Duodenal mucosa (tissue), 2 donors: ENCODE data around the gene CRABP1.

Experiments used
- H3K27ac ChIP-seq: one replicate; pipeline ENCODE4 v1.7.0; 2013; ENCODE audit warnings: low read depth, low read length
- H3K27me3 ChIP-seq, 2 donors: one replicate each; pipeline ENCODE4 v1.7.0; 2013; ENCODE audit warnings: low read length in 2 of 2, control low read depth in 1 of 2; ENCODE audit not compliant: insufficient read depth in 2 of 2, control insufficient read depth in 1 of 2
- H3K36me3 ChIP-seq, 2 donors: one replicate each; pipeline ENCODE4 v1.7.0; 2013; ENCODE audit warnings: low read length in 2 of 2, control low read depth in 1 of 2; ENCODE audit not compliant: insufficient read depth in 2 of 2, control insufficient read depth in 1 of 2
- H3K4me1 ChIP-seq, 2 donors: one replicate each; pipeline ENCODE4 v1.7.0; 2013; ENCODE audit warnings: low read length in 2 of 2, control low read depth in 1 of 2; ENCODE audit not compliant: insufficient read depth in 2 of 2, control insufficient read depth in 1 of 2
- H3K4me3 ChIP-seq, 2 donors: one replicate each; pipeline ENCODE4 v1.7.0; 2013; ENCODE audit warnings: low read length in 2 of 2, low read depth in 1 of 2
- H3K9ac ChIP-seq, 2 donors: one replicate each; pipeline ENCODE4 v1.7.0; 2013; ENCODE audit warnings: low read length in 2 of 2, low read depth in 1 of 2
- H3K9me3 ChIP-seq, 2 donors: one replicate each; pipeline ENCODE4 v1.7.0; 2013; ENCODE audit warnings: low read length in 2 of 2, control low read depth in 1 of 2; ENCODE audit not compliant: control insufficient read depth in 1 of 2

Gene CRABP1

GRCh38 chr15:78306176-78306774 lies 33.9 kb upstream of the CRABP1 start:
- Histone ChIP-seq H3K9ac (no peak overlapping the region), H3K9me3 (no peaks in the 10 kb centered on the region), H3K27ac (no peak overlapping the region), H3K4me1 (peaks cover 24 to 26% of the 10 kb centered on the region in 2 donors), H3K4me3 (no peak overlapping the region), H3K27me3 (peaks cover 0 to 5% of the 10 kb centered on the region in 2 donors), H3K36me3 (no peaks in the 10 kb centered on the region)

- Histone ChIP-seq H3K9ac (no peak overlapping the region), H3K4me3 (no peak overlapping the region), H3K4me1 (peaks cover 26 to 29% of the 10 kb centered on the region in 2 donors), H3K36me3 (no peaks in the 10 kb centered on the region), H3K27me3 (peaks cover 0 to 5% of the 10 kb centered on the region in 2 donors), H3K27ac (no peak overlapping the region), H3K9me3 (no peaks in the 10 kb centered on the region)
Observed at GRCh38 chr15:78307976-78308375, 32.2 kb upstream of the CRABP1 start.

GRCh38 chr15:78308422-78309032 lies 31.6 kb upstream of the CRABP1 start:
- Histone ChIP-seq H3K36me3 (no peaks in the 10 kb centered on the region), H3K27ac (no peak overlapping the region), H3K4me1 (peaks cover 26 to 29% of the 10 kb centered on the region in 2 donors), H3K27me3 (peaks cover 0 to 5% of the 10 kb centered on the region in 2 donors), H3K4me3 (no peak overlapping the region), H3K9me3 (no peaks in the 10 kb centered on the region), H3K9ac (no peak overlapping the region)

GRCh38 chr15:78311292-78311691 lies 28.9 kb upstream of the CRABP1 start:
- H3K4me1 ChIP-seq = peaks cover 19 to 21% of the 10 kb centered on the region in 2 donors
- H3K27me3 ChIP-seq = peaks cover 0 to 5% of the 10 kb centered on the region in 2 donors
- H3K27ac ChIP-seq = no peak overlapping the region
- H3K4me3 ChIP-seq = no peak overlapping the region
- no peak overlapping the region for H3K9ac ChIP-seq
- H3K36me3 ChIP-seq = no peaks in the 10 kb centered on the region
- no peaks in the 10 kb centered on the region for H3K9me3 ChIP-seq

- H3K27ac ChIP-seq = no peak overlapping the region
- peaks cover 0 to 5% of the 10 kb centered on the region in 2 donors for H3K27me3 ChIP-seq
- no peaks in the 10 kb centered on the region for H3K9me3 ChIP-seq
- no peak overlapping the region for H3K9ac ChIP-seq
- H3K36me3 ChIP-seq = no peaks in the 10 kb centered on the region
- H3K4me1 ChIP-seq = peaks cover 25 to 26% of the 10 kb centered on the region in 2 donors
- no peak overlapping the region for H3K4me3 ChIP-seq
Observed at GRCh38 chr15:78312536-78312935, 27.6 kb upstream of the CRABP1 start.

GRCh38 chr15:78312957-78313356 lies 27.2 kb upstream of the CRABP1 start:
- Histone ChIP-seq H3K4me1 (peaks cover 25% of the 10 kb centered on the region in 2 donors), H3K27ac (no peak overlapping the region), H3K4me3 (no peak overlapping the region), H3K9me3 (no peaks in the 10 kb centered on the region), H3K9ac (no peak overlapping the region), H3K36me3 (no peaks in the 10 kb centered on the region), H3K27me3 (peaks cover 0 to 5% of the 10 kb centered on the region in 2 donors)

- Histone ChIP-seq H3K9ac (no peak overlapping the region), H3K36me3 (no peaks in the 10 kb centered on the region), H3K4me3 (no peak overlapping the region), H3K9me3 (no peaks in the 10 kb centered on the region), H3K27me3 (peaks cover 0 to 3% of the 10 kb centered on the region in 2 donors), H3K4me1 (peaks cover 22 to 23% of the 10 kb centered on the region in 2 donors), H3K27ac (no peak overlapping the region)
Observed at GRCh38 chr15:78313383-78313782, 26.8 kb upstream of the CRABP1 start.

- Histone ChIP-seq H3K36me3 (no peaks in the 10 kb centered on the region), H3K4me3 (no peak overlapping the region), H3K27ac (no peak overlapping the region)
Observed at GRCh38 chr15:78314181-78314581, 26.0 kb upstream of the CRABP1 start.

GRCh38 chr15:78315686-78316282 lies 24.4 kb upstream of the CRABP1 start:
- Histone ChIP-seq H3K27me3 (no peaks in the 10 kb centered on the region), H3K4me1 (peaks cover 19 to 21% of the 10 kb centered on the region in 2 donors), H3K9me3 (no peaks in the 10 kb centered on the region), H3K9ac (peak overlapping the region; percentile 35 to 48), H3K4me3 (no peak overlapping the region), H3K27ac (no peak overlapping the region), H3K36me3 (no peaks in the 10 kb centered on the region)

More at GRCh38 chr15:78314181-78314581, 26.0 kb upstream of the CRABP1 start:
- Histone ChIP-seq H3K9me3 (no peaks in the 10 kb centered on the region), H3K9ac (no peak overlapping the region), H3K27me3 (no peaks in the 10 kb centered on the region), H3K4me1 (peaks cover 19 to 21% of the 10 kb centered on the region in 2 donors)

- H3K9ac ChIP-seq = peak overlapping the region; percentile 48 to 60
- H3K36me3 ChIP-seq = no peaks in the 10 kb centered on the region
- H3K4me3 ChIP-seq = peak overlapping the region in 1 of 2 donors; percentile 9
- no peaks in the 10 kb centered on the region for H3K27me3 ChIP-seq
- peaks cover 15 to 19% of the 10 kb centered on the region in 2 donors for H3K4me1 ChIP-seq
- H3K9me3 ChIP-seq = no peaks in the 10 kb centered on the region
- H3K27ac ChIP-seq = peak overlapping the region; percentile 76
Observed at GRCh38 chr15:78316283-78317083, 23.7 kb upstream of the CRABP1 start.
